Thyroid gland (tissue), 4 donors: ENCODE measurements around the gene EMILIN3.

Source experiments
- POLR2A ChIP-seq, 2 donors: fragments of 450-650 bp; IDR thresholded peaks; one replicate each; pipeline ENCODE4 v1.6.1; 2017; ENCODE audit warnings: antibody characterized with exemption in 2 of 2, mild to moderate bottlenecking in 2 of 2, moderate library complexity in 1 of 2
- TF ChIP-seq, protein P1 (sequence below), 6 experiments: fragments of 200-600 bp in 3 of 6; fragments of 450-650 bp in 3 of 6; sonication (generic) in 3 of 6; IDR thresholded peaks; one replicate each; pipeline ENCODE4 v1.5.1; 2016 to 2019; ENCODE audit warnings: antibody characterized with exemption in 6 of 6, mild to moderate bottlenecking in 2 of 6, inconsistent platforms in 1 of 6, moderate library complexity in 1 of 6

GRCh38 chr20:41370176-41370575 lies 3.6 kb upstream of the EMILIN3 start:
- TF ChIP-seq, protein P1, sequence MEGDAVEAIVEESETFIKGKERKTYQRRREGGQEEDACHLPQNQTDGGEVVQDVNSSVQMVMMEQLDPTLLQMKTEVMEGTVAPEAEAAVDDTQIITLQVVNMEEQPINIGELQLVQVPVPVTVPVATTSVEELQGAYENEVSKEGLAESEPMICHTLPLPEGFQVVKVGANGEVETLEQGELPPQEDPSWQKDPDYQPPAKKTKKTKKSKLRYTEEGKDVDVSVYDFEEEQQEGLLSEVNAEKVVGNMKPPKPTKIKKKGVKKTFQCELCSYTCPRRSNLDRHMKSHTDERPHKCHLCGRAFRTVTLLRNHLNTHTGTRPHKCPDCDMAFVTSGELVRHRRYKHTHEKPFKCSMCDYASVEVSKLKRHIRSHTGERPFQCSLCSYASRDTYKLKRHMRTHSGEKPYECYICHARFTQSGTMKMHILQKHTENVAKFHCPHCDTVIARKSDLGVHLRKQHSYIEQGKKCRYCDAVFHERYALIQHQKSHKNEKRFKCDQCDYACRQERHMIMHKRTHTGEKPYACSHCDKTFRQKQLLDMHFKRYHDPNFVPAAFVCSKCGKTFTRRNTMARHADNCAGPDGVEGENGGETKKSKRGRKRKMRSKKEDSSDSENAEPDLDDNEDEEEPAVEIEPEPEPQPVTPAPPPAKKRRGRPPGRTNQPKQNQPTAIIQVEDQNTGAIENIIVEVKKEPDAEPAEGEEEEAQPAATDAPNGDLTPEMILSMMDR (IDR thresholded peaks at IDR 0.05), result no peak
- no peak for TF ChIP-seq POLR2A (IDR thresholded peaks at IDR 0.05)
